CD4-positive, alpha-beta T cell treated with Interferon alpha-2 for 1 hour (primary cell): ENCODE data around the gene EPB41L2.

Experiments
- DNase-seq, 2 donors: peaks; one replicate each; pipeline ENCODE4 v3.0.0-alpha.2; 2020 to 2022

The EPB41L2 gene

GRCh38 chr6:130858498-130859160, 204.4 kb downstream of the EPB41L2 start:
- DNase-seq: no peak

- no peak for DNase-seq
These were observed 205.0 kb downstream of the EPB41L2 start for GRCh38 chr6:130858054-130858453.

- DNase-seq: no peak
These were observed 209.4 kb downstream of the EPB41L2 start for GRCh38 chr6:130853555-130854183.

GRCh38 chr6:130852844-130853554, 210.0 kb downstream of the EPB41L2 start:
- no peak for DNase-seq

GRCh38 chr6:130851026-130851425, 212.0 kb downstream of the EPB41L2 start:
- DNase-seq: no peak

- no peak for DNase-seq
These were observed 213.5 kb downstream of the EPB41L2 start for GRCh38 chr6:130849594-130849993.

- DNase-seq: peak; percentile 15 to 31
These were observed 214.1 kb downstream of the EPB41L2 start for GRCh38 chr6:130848945-130849344.

- no peak for DNase-seq
These were observed 215.8 kb downstream of the EPB41L2 start for GRCh38 chr6:130847001-130847910.

GRCh38 chr6:130846501-130846900, 216.5 kb downstream of the EPB41L2 start:
- DNase-seq: no peak

GRCh38 chr6:130843575-130844320, 219.3 kb downstream of the EPB41L2 start:
- DNase-seq: peak in 1 of 2 donors; percentile 74

GRCh38 chr6:130841128-130841728, 221.8 kb downstream of the EPB41L2 start:
- no peak for DNase-seq

- DNase-seq: no peak
These were observed 223.0 kb downstream of the EPB41L2 start for GRCh38 chr6:130840050-130840449.

- no peak for DNase-seq
These were observed 223.7 kb downstream of the EPB41L2 start for GRCh38 chr6:130839379-130839778.

GRCh38 chr6:130838951-130839350, 224.1 kb downstream of the EPB41L2 start:
- no peak for DNase-seq

- no peak for DNase-seq
These were observed 224.7 kb downstream of the EPB41L2 start for GRCh38 chr6:130838250-130838860.

GRCh38 chr6:130837067-130837466, 226.0 kb downstream of the EPB41L2 start:
- DNase-seq: no peak

- no peak for DNase-seq
These were observed 226.9 kb downstream of the EPB41L2 start for GRCh38 chr6:130836055-130836640.

- no peak for DNase-seq
These were observed 228.4 kb downstream of the EPB41L2 start for GRCh38 chr6:130834482-130835251.

- DNase-seq: no peak
These were observed 229.5 kb downstream of the EPB41L2 start for GRCh38 chr6:130833569-130833968.

- no peak for DNase-seq
These were observed 231.4 kb downstream of the EPB41L2 start for GRCh38 chr6:130831607-130832006.
